LNCAP (cell line): ENCODE data around the gene NKAIN2.

Experiments
- CTCF ChIP-seq: fragments of 450-650 bp; IDR thresholded peaks from 2 replicates; pipeline ENCODE4 v1.5.1; 2017; ENCODE audit warnings: mild to moderate bottlenecking

NKAIN2 gene

DNA sequence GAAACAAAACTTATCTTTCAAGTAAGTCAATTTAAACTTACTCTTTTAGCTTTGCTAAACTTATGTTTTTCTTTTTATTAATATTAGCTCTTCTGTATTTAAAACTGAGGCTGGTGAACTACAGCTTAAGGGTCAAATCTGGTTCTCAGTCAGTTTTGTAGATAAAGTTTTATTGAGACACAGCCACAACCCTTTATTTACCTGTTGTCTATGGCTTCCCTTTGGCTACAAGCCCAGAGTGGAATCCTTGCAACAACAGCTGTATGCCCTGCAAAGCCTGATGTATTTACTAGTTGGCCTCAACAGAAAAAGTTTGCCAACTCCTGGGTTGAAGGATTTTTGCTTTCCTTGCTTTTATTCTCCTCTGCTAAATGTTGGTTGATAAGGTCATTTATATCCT, 667.1 kb downstream of the NKAIN2 start:
- TF ChIP-seq CTCF, result no peak

DNA sequence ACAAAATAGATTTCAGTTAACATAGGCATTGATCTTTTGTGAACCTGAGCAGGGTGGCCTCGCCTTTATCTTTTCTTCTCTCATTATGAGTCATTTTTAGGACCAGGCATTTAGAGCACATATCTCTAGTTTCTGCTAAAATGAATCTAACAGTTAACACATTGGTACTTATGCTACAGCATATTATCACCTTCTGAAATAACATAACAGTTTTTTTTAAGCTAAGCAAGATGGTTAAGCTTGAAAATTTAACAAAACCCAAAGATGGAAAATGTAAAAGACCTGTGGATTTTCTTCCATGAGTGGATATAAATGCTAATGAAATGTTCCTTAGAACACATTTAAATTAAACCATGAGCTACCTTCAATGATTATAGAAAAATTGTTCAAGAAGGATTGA, 671.5 kb downstream of the NKAIN2 start:
- TF ChIP-seq CTCF, result no peak

GRCh38 chr6:124478906-124479305, 675.2 kb downstream of the NKAIN2 start:
- TF ChIP-seq CTCF, result no peak

DNA sequence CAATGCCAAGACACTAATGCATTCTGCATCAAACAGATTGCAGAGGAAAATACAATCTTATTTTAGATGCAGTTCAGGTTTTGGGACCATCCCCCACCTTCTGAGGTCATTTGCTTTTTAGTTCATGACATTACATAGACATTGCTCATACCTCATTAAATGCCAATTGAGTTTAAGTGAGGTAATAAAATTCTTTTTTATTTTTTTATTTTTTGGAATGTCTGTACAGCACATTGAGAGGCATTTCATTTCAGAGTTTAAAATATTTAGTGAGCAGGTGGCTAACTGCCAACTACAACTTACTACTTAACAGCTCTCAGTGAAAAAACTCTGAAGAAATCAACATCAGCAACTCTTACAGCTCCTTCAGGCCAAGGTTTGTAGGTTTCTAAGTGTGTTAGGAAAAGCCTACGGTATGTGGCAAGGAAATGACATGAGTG, 676.3 kb downstream of the NKAIN2 start:
- TF ChIP-seq CTCF, result no peak

DNA sequence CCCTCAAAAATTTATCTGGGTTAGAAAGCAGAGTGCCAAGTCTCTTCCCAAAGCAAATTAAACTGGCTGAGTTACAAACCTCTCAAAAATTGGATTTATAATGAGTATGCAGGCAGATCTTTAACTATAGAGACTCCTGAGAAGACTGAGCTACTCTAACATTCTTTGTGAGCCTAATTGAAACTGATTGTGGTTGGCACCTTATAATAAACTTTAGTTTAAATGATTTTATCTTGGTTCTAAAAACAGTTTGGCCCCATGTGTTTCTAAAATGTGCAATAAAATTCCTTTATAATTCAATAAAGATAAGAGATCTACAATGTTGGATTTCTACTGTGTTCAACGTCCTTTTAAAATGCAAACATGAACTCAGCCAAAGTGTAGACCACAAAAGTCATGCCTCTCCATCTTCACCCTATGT, 678.4 kb downstream of the NKAIN2 start:
- no peak for TF ChIP-seq CTCF

GRCh38 chr6:124487623-124488431, 684.2 kb downstream of the NKAIN2 start:
- no peak for TF ChIP-seq CTCF

DNA sequence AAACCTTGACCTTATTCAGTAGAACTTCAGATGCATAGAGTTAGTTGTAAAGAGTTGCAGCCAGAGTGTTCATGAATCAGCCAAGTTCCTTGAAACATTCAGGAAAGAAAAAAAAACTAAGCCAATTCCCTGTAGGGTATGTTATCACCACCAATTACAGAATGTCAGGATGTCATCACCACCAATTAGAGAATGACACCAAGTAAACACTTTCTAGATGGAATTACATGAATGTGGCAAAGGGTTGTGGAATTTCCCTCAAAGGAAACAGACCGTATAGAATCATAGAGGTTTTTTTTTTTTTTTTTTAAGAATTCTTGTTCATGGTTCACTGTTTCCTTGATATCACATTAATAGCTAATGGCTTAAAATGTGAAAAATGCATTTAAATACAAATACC, 686.5 kb downstream of the NKAIN2 start:
- TF ChIP-seq CTCF, result no peak
